BE2C (cell line): ENCODE measurements around the gene AAK1.

Experiments used
- DNase-seq: peaks from one replicate; pipeline ENCODE4 v3.0.0-alpha.2; 2020
- H3K27me3 ChIP-seq: fragments of 250-450 bp; sonication (Bioruptor Pico); 2 replicates; pipeline ENCODE4 v1.5.1; 2020; ENCODE audit warnings: mild to moderate bottlenecking
- H3K36me3 ChIP-seq: fragments of 250-450 bp; sonication (Bioruptor Pico); 2 replicates; pipeline ENCODE4 v1.5.1; 2020; ENCODE audit warnings: mild to moderate bottlenecking
- H3K4me1 ChIP-seq: fragments of 250-450 bp; sonication (Bioruptor Pico); 2 replicates; pipeline ENCODE4 v1.5.1; 2020
- H3K4me3 ChIP-seq: 2 replicates; pipeline ENCODE4 v1.5.1; 2011; ENCODE audit warnings: low read depth, low read length
- H3K9me3 ChIP-seq: fragments of 250-450 bp; sonication (Bioruptor Pico); 2 replicates; pipeline ENCODE4 v1.5.1; 2020
- TF ChIP-seq, protein P1 (sequence below): IDR thresholded peaks from 2 replicates; pipeline ENCODE4 v1.5.1; 2012; ENCODE audit warnings: mild to moderate bottlenecking, low read depth, low read length

AAK1 gene

DNA sequence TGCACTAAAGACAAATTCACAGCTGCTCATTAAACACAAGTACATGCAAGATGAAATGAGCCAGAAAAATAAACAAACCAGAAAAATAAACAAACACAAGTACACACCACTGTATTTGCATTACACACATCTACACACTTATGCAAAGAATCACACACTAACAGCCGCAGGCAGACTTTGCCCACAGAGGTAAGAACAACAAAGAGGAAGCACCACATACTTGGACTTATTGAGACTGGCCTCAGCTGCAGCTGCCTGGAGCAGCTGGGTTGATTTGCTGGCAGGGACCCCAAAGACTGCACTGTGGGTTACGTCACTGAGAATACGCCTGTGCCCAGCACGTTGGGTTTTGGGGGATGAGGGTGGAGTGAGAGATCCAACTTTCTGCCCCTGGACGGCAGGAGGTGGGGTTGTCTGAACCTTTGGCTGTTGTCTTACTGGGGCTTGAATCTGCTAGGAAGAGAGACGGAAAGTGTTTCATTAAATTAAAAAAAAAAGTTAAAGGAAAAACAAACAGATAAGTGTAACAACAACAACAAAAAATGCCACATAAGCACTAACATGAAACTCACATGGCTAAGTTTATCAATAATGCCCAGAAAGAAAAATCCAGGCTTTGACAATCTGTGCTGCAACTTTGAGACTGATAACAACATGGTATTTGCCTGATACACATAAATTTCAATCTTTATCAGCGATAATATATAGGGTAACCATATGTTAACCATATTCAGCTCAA lies 134.4 kb downstream of the AAK1 start:
- Histone ChIP-seq H3K36me3 (peaks cover 4% of the 10 kb centered on the region; the same call in 1 of the 2 replicates), H3K4me1 (no peaks in the 10 kb centered on the region), H3K9me3 (no peaks in the 10 kb centered on the region), H3K4me3 (no peak overlapping the region), H3K27me3 (no peaks in the 10 kb centered on the region)
- DNase-seq, result no peak
- TF ChIP-seq, protein P1, sequence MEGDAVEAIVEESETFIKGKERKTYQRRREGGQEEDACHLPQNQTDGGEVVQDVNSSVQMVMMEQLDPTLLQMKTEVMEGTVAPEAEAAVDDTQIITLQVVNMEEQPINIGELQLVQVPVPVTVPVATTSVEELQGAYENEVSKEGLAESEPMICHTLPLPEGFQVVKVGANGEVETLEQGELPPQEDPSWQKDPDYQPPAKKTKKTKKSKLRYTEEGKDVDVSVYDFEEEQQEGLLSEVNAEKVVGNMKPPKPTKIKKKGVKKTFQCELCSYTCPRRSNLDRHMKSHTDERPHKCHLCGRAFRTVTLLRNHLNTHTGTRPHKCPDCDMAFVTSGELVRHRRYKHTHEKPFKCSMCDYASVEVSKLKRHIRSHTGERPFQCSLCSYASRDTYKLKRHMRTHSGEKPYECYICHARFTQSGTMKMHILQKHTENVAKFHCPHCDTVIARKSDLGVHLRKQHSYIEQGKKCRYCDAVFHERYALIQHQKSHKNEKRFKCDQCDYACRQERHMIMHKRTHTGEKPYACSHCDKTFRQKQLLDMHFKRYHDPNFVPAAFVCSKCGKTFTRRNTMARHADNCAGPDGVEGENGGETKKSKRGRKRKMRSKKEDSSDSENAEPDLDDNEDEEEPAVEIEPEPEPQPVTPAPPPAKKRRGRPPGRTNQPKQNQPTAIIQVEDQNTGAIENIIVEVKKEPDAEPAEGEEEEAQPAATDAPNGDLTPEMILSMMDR, result no peak

DNA sequence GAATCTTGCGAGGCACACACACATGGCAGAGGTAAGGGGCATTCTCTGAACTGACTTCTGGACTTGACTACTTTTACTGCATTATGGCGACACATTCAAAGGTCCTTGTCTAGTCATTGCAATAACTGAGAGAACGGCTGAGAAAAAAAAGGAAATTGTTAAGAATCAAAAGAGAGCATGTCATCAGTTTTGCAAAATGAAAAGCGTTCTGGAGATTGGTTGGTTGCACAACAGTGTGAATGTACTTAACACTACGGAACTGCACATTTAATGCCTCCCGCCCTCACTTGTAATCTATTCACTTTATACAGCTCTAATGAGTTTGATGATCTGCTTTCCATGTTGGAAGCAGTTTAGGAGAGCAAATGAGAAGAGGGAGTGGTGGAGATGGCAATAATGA lies 137.8 kb downstream of the AAK1 start:
- Histone ChIP-seq H3K36me3 (peaks cover 4% of the 10 kb centered on the region; the same call in 1 of the 2 replicates), H3K4me3 (no peak overlapping the region)

DNA sequence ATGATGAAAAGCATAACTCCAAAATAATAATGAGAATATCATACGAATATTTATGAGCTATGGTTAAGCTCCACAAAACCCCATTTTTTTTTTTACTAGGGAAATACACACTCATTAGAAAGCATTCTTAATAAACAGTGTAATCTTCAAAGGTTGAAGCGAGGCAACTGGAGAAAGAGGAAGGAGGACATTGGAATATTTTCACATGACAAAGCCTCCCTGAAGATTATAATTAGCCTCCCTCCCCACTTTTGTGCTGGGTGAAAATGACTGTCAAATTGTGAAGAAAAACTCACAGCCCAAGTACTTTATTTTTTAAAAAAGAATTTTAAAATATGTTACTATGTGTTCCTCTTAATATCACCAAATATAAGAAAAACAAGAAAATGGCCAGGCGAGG lies 142.2 kb downstream of the AAK1 start:
- no peaks in the 10 kb centered on the region for H3K27me3 ChIP-seq
- DNase-seq, result no peak
- H3K9me3 ChIP-seq, result no peaks in the 10 kb centered on the region
- H3K36me3 ChIP-seq, result no peaks in the 10 kb centered on the region
- H3K4me1 ChIP-seq, result no peaks in the 10 kb centered on the region
- TF ChIP-seq, protein P1, result no peak
- no peak overlapping the region for H3K4me3 ChIP-seq

More for the DNA sequence above, 137.8 kb downstream of the AAK1 start:
- no peak for DNase-seq
- no peaks in the 10 kb centered on the region for H3K9me3 ChIP-seq
- TF ChIP-seq, protein P1, result no peak
- H3K27me3 ChIP-seq, result no peaks in the 10 kb centered on the region
- no peaks in the 10 kb centered on the region for H3K4me1 ChIP-seq

DNA sequence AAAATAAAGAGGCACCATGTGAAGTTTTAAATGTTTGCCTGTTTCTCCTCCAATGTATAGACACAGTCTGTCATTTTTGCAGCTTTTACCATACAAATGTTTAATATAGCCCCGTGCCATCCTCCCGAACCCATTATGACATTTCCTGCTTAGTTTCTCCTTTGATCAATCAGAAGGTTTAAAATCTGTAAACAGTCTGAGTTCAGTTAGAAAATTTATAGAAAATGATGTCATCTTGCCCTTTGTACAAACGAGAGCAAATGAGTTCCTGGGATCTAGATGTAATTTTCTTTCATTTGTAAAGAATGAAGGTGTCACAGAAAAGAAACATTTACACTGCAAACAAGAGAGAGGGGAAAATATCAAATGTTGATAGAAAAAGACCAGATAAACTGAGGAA lies 143.6 kb downstream of the AAK1 start:
- H3K4me3 ChIP-seq, result no peak overlapping the region
- no peaks in the 10 kb centered on the region for H3K27me3 ChIP-seq
- no peaks in the 10 kb centered on the region for H3K4me1 ChIP-seq
- TF ChIP-seq, protein P1, result no peak
- H3K9me3 ChIP-seq, result no peaks in the 10 kb centered on the region
- no peak for DNase-seq
- no peaks in the 10 kb centered on the region for H3K36me3 ChIP-seq

DNA sequence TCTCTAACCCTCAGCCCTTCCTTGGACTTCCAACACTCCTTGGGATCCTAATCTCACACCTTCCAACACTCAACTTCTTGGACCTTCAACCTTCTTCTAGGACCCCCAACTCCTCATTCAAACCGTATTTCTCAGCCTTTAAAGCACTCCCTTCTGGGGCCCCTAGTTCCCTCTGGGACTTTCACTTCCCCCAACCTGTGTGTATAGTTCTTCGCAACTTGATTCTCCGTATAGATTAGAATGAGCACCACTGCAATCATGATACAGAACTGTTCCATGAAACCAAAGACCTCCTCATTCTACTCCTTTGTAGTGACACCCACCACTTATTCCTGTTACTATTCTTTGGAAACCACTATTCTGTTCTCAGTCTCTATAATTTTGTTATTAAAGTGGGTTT lies 144.3 kb downstream of the AAK1 start:
- no peaks in the 10 kb centered on the region for H3K9me3 ChIP-seq
- TF ChIP-seq, protein P1, result no peak
- no peaks in the 10 kb centered on the region for H3K27me3 ChIP-seq
- no peaks in the 10 kb centered on the region for H3K36me3 ChIP-seq
- H3K4me3 ChIP-seq, result no peak overlapping the region
- DNase-seq, result no peak
- no peaks in the 10 kb centered on the region for H3K4me1 ChIP-seq

DNA sequence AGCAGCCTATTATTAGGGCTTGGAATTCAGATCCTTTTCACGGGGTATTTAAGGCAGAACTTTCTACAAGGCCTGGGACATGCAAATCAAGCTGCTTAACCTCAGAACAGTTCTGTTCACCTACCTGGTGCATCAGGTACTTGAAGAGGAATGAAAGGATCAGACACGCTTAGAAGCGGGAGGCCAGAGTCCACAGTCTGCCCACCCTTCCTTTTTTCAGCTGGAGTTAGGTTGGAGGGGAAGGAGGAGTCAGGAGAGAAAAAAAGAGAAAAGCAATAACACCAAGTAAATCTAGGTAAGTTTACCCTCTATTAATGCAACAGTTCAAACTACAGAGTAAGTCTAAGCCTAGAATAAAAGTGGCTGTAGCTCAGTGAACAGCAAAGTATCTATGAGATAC lies 147.7 kb downstream of the AAK1 start:
- H3K4me1 ChIP-seq, result peaks cover 7% of the 10 kb centered on the region; the same call in 1 of the 2 replicates
- H3K27me3 ChIP-seq, result no peaks in the 10 kb centered on the region
- no peaks in the 10 kb centered on the region for H3K9me3 ChIP-seq
- no peak overlapping the region for H3K4me3 ChIP-seq
- no peak for DNase-seq
- H3K36me3 ChIP-seq, result no peaks in the 10 kb centered on the region
- TF ChIP-seq, protein P1, result no peak
